GM10248 (cell line): Measurements from ENCODE around the gene C9orf78.
"Not testable (repeated sequence)": the region's sequence is repeated elsewhere in the genome, so short reads cannot be mapped to it uniquely, and the experiment has no call there.

Source experiments
- CTCF ChIA-PET: fragments of 300-600 bp; sonication (Branson Sonifier 250); formaldehyde crosslinking; extraction: SDS; loops from one replicate; lab custom pipeline; 2021; ENCODE audit warnings: antibody characterized with exemption; lab: Yijun Ruan, JAX
- POLR2A ChIA-PET: fragments of 350-650 bp; sonication (Branson Sonifier 250); formaldehyde crosslinking; extraction: SDS; loops from one replicate; lab custom pipeline; 2020; ENCODE audit warnings: antibody characterized with exemption; lab: Yijun Ruan, JAX
- DNase-seq: peaks from one replicate; pipeline ENCODE4 v3.0.0; 2012; ENCODE audit errors: extremely low spot score
- TF ChIP-seq, protein P1 (sequence below): IDR thresholded peaks from 2 replicates; pipeline ENCODE4 v1.5.1; 2012; ENCODE audit warnings: mild to moderate bottlenecking, low read depth; ENCODE audit errors: extremely low read depth, missing control alignments, control extremely low read depth

Gene C9orf78

DNA sequence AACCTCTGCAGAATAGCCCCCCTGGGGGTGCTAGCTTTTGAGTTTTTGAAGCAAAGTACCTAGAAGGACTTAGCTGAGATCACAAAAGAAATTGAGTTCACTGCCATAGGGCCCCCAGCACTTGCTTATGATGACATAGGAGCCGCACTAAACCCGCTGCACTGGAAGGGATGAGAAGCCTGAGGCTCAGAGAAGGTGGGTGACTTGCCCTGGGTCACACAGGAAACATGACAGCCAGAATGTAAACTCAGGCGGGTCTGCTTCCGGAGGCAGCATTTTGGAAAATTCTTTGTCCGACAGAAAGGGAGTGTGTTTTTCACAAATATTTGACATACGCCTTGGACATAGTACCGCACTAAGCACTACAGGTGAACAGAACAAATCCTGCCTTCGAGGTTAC is 40.5 kb downstream of the C9orf78 start:
- POLR2A ChIA-PET: interaction anchor here (0.7 kb wide), 1 partner anchor 80 kb away, joined by 3 read pairs; no protein-coding TSS in a partner anchor
- DNase-seq: no peak
- TF ChIP-seq, protein P1, sequence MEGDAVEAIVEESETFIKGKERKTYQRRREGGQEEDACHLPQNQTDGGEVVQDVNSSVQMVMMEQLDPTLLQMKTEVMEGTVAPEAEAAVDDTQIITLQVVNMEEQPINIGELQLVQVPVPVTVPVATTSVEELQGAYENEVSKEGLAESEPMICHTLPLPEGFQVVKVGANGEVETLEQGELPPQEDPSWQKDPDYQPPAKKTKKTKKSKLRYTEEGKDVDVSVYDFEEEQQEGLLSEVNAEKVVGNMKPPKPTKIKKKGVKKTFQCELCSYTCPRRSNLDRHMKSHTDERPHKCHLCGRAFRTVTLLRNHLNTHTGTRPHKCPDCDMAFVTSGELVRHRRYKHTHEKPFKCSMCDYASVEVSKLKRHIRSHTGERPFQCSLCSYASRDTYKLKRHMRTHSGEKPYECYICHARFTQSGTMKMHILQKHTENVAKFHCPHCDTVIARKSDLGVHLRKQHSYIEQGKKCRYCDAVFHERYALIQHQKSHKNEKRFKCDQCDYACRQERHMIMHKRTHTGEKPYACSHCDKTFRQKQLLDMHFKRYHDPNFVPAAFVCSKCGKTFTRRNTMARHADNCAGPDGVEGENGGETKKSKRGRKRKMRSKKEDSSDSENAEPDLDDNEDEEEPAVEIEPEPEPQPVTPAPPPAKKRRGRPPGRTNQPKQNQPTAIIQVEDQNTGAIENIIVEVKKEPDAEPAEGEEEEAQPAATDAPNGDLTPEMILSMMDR: no peak
- CTCF ChIA-PET: no interaction called here

DNA sequence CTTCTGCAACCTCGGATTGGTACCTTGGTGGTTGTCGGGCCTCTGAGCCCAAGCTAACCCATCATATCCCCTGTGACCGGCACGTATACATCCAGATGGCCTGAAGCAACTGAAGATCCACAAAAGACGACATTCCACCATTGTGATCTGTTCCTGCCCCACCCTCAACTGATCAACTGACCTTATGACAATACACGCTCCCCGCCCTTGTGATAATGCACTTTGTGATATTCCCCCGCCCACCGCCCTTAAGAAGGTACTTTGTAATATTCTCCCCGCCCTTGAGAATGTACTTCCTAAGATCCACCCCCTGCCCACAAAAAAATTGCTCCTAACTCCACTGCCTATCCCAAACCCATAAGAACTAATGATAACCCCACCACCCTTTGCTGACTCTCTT is 48.6 kb downstream of the C9orf78 start:
- CTCF ChIA-PET: interaction anchor here (1.2 to 8.6 kb wide), 2 partner anchors 50 to 60 kb away, joined by 11 to 99 read pairs; no protein-coding TSS in a partner anchor
- POLR2A ChIA-PET: no interaction called here
- no peak for DNase-seq
- TF ChIP-seq, protein P1: no peak

DNA sequence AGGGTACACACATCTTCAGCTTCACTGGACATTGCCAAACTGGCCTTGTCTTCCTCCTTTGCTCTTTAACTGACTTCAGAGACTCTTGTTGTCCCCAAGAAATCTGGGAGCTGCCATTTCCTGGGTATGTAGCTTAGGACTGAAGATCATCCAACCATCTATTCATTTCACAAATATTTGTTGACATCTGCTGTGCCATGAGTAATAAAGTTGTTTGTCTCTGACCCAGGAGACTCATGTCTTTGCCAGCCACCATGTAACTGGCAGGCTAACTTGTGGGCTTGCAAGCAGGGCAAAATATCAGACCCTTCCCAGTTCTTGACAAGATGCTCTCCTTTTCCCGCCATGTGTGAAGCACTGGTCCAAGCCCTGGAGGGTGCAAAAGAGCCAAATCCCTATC is 49.2 kb downstream of the C9orf78 start:
- ChIA-PET CTCF (interaction anchor here (1.0 to 8.6 kb wide), 3 partner anchors 49 to 106 kb away, joined by 3 to 99 read pairs (median 66); no protein-coding TSS in a partner anchor), POLR2A (no interaction called here)
- no peak for DNase-seq
- TF ChIP-seq, protein P1: no peak

DNA sequence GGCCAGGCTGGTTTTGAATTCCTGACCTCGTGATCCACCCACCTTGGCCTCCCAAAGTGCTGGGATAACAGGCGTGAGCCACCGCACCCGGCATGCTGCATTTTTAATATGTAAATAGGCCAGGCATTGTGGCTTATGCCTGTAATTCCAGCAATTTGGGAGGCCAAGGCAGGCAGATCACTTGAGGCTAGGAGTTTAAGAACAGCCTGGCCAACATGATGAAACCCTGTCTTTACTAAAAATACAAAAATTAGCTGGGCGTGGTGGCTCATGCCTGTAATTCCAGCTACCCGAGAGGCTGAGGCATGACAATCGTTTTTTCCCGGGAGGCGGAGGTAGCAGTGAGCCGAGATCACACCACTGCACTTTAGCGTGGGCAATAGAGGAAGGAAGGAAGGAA is 50.1 kb downstream of the C9orf78 start:
- DNase-seq, POLR2A ChIA-PET: not testable (repeated sequence)
- CTCF ChIA-PET: interaction anchor here (2.1 to 8.6 kb wide), 4 partner anchors 8 to 58 kb away, joined by 5 to 99 read pairs (median 36); no protein-coding TSS in a partner anchor

DNA sequence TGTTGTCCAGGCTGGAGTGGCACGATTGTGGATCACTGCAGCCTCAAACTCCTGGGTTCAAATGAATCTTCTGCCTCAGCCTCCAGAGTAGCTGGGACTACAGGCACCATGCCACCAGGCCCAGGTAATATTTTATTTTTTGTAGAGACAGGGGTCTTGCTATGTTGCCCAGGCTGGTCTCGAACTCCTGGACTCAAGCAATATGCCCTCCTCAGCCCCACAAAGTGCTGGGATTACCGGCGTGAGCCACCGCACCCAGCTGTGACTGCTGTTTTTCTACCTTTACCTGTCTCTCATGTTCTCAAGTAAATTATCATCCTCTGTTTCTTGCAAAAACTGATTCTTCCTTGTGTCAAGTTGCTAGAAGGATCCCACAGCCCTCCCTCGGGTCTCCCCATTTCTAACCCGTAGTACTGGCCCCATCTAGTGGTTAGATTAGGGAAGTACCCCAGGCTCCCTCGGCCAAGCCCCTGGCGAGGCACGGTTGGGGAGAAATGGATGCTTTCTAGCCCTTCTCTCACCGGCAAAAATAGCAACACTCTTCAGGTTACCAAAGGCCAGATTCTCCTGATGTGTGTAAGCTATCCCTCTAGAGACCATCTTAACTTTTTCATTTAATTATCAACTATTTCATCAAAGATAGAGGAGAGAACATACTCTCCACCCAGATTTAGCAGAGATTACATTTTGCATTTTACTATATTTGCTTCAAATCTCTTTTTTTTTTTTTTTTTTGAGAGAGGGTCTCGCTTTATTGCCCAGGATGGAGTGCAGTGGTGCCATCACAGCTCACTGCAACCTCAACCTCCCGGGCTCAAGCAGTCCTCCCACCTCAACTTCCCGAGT is 51.3 kb downstream of the C9orf78 start:
- TF ChIP-seq, protein P1: peak; percentile 70
- peak; percentile 88 for DNase-seq
- POLR2A ChIA-PET: no interaction called here
- CTCF ChIA-PET: interaction anchor here (0.8 to 8.6 kb wide), 11 partner anchors 9 to 653 kb away, joined by 3 to 99 read pairs (median 5); partner anchors contain the start of gene NTMT1

DNA sequence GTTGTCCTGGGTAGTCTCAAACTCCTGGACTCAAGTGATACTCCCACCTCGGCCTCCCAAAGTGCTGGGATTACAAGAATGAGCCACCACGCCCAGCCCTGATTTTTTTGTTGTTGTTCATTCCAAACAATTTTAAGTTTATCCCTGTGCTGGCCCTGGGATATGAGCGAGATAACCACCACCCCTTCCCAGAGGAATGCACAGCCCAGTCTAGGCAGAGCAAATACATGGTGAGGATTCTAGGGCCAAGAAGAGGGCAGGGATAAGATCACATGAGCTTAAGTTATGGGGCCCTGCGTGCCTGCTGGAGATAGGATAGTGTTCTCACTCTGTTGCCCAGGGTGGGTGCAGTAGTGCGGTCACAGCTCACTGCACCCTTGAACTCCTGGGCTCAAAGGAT is 53.1 kb downstream of the C9orf78 start:
- no peak for DNase-seq
- TF ChIP-seq, protein P1: no peak
- POLR2A ChIA-PET: no interaction called here
- CTCF ChIA-PET: interaction anchor here (1.2 to 8.6 kb wide), 6 partner anchors 8 to 651 kb away, joined by 3 to 99 read pairs (median 20); no protein-coding TSS in a partner anchor

DNA sequence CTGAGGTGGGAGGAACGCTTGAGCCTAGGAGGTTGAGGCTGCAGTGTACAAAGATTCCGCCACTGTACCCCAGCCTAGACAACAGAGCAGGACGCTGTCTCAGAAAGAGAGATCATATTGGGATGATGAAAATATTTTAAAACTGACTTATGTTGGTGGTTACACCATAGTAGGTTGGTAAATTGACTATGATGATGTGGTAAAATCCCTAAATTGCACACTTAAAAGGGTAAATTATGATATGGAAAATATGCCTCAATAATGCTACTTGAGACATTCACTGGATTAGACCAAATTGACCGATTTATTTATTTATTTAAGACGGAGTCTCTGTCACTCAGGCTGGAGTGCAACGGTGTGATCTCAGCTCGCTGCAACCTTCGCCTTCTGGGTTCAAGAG is 53.9 kb downstream of the C9orf78 start:
- no peak for DNase-seq
- POLR2A ChIA-PET: no interaction called here
- CTCF ChIA-PET: interaction anchor here (1.2 to 8.6 kb wide), 6 partner anchors 9 to 650 kb away, joined by 3 to 99 read pairs (median 20); no protein-coding TSS in a partner anchor
- TF ChIP-seq, protein P1: no peak
